AG09309 (cell line): ENCODE measurements around the gene IGSF3.
"Not testable (repeated sequence)": the region's sequence is repeated elsewhere in the genome, so short reads cannot be mapped to it uniquely, and the experiment has no call there.

ENCODE experiments used
- DNase-seq: peaks from one replicate; pipeline ENCODE4 v3.0.0-alpha.2; 2010; ENCODE audit warnings: low read depth
- H3K4me3 ChIP-seq: 2 replicates; pipeline ENCODE4 v1.5.1; 2011; ENCODE audit warnings: mild to moderate bottlenecking, low read depth, low read length, moderate library complexity; ENCODE audit not compliant: control insufficient read depth
- CTCF ChIP-seq: IDR thresholded peaks from 2 replicates; pipeline ENCODE4 v1.5.1; 2011; ENCODE audit warnings: mild to moderate bottlenecking, low read depth, low read length, inconsistent platforms; ENCODE audit not compliant: insufficient read depth, control insufficient read depth; ENCODE audit errors: missing control alignments

IGSF3 gene

GRCh38 chr1:116654351-116654750, 13.2 kb downstream of the IGSF3 start:
- no peak for DNase-seq
- no peak for TF ChIP-seq CTCF
- H3K4me3 ChIP-seq: no peak overlapping the region

GRCh38 chr1:116652598-116652997, 14.9 kb downstream of the IGSF3 start:
- DNase-seq, H3K4me3 ChIP-seq: not testable (repeated sequence)

- DNase-seq, H3K4me3 ChIP-seq: not testable (repeated sequence)
Measured at GRCh38 chr1:116650781-116651180, 16.8 kb downstream of the IGSF3 start.

- H3K4me3 ChIP-seq, DNase-seq: not testable (repeated sequence)
Measured at GRCh38 chr1:116649041-116649440, 18.5 kb downstream of the IGSF3 start.

GRCh38 chr1:116648325-116648724, 19.2 kb downstream of the IGSF3 start:
- not testable (repeated sequence) for H3K4me3 ChIP-seq, DNase-seq

GRCh38 chr1:116647186-116647585, 20.3 kb downstream of the IGSF3 start:
- DNase-seq, H3K4me3 ChIP-seq: not testable (repeated sequence)

GRCh38 chr1:116646673-116647170, 20.8 kb downstream of the IGSF3 start:
- H3K4me3 ChIP-seq, DNase-seq: not testable (repeated sequence)

- H3K4me3 ChIP-seq, DNase-seq: not testable (repeated sequence)
Measured at GRCh38 chr1:116645802-116646672, 21.5 kb downstream of the IGSF3 start.

- DNase-seq, H3K4me3 ChIP-seq: not testable (repeated sequence)
Measured at GRCh38 chr1:116644993-116645392, 22.5 kb downstream of the IGSF3 start.

GRCh38 chr1:116644096-116644495, 23.4 kb downstream of the IGSF3 start:
- DNase-seq, H3K4me3 ChIP-seq: not testable (repeated sequence)

GRCh38 chr1:116643281-116643751, 24.2 kb downstream of the IGSF3 start:
- not testable (repeated sequence) for H3K4me3 ChIP-seq, DNase-seq

GRCh38 chr1:116642311-116643280, 24.9 kb downstream of the IGSF3 start:
- not testable (repeated sequence) for DNase-seq, H3K4me3 ChIP-seq

- not testable (repeated sequence) for H3K4me3 ChIP-seq, DNase-seq
Measured at GRCh38 chr1:116637583-116637982, 29.9 kb downstream of the IGSF3 start.

GRCh38 chr1:116636584-116636983, 30.9 kb downstream of the IGSF3 start:
- not testable (repeated sequence) for DNase-seq, H3K4me3 ChIP-seq

GRCh38 chr1:116634386-116634785, 33.1 kb downstream of the IGSF3 start:
- H3K4me3 ChIP-seq, DNase-seq: not testable (repeated sequence)

- not testable (repeated sequence) for H3K4me3 ChIP-seq, DNase-seq
Measured at GRCh38 chr1:116631996-116632925, 35.3 kb downstream of the IGSF3 start.
